Panc1 (cell line): ENCODE measurements around the gene CPNE4. TPM values are rescaled to one million over a fixed set of nuclear protein-coding genes. Genes with fewer than 3 reads are reported as not detected.

Experiments used
- ATAC-seq: fragments of 200-7000 bp; cut with Tn5 transposase; 2 replicates; pipeline ENCODE4 v1.9.1; 2020; ENCODE audit warnings: mild to moderate bottlenecking, moderate library complexity
- BruUV-seq: library from RNA; stranded (reverse); fragments of 400-500 nt; replicated peaks from 2 replicates; lab custom pipeline; 2021; lab: Mats Ljungman, UMichigan
- CTCF ChIA-PET: fragments of 300-600 bp; sonication (Branson Sonifier 250); formaldehyde crosslinking; loops from one replicate; lab custom pipeline; 2022; ENCODE audit warnings: antibody characterized with exemption; lab: Charles Lee
- POLR2A ChIA-PET: fragments of 300-600 bp; sonication (Branson Sonifier 250); formaldehyde crosslinking; loops from one replicate; lab custom pipeline; 2022; ENCODE audit warnings: antibody characterized with exemption; lab: Charles Lee
- DNase-seq: peaks from one replicate; pipeline ENCODE4 v3.0.0-alpha.2; 2010; ENCODE audit warnings: low read depth, low spot score
- H3K27ac ChIP-seq: 2 replicates; pipeline ENCODE4 v1.5.1; 2011; ENCODE audit warnings: mild to moderate bottlenecking, low read length, inconsistent platforms
- H3K27me3 ChIP-seq: fragments of 200-500 bp; sonication (Bioruptor generic); 2 replicates; pipeline ENCODE4 v1.6.0; 2014; ENCODE audit warnings: low read length, inconsistent platforms; ENCODE audit not compliant: control insufficient read depth, insufficient read depth
- H3K36me3 ChIP-seq: fragments of 200-500 bp; sonication (Bioruptor generic); 2 replicates; pipeline ENCODE4 v1.5.1; 2014; ENCODE audit warnings: inconsistent platforms, mild to moderate bottlenecking, low read length, moderate library complexity; ENCODE audit not compliant: control insufficient read depth, insufficient read depth
- H3K4me1 ChIP-seq: 2 replicates; pipeline ENCODE4 v1.5.1; 2011; ENCODE audit warnings: inconsistent platforms, mild to moderate bottlenecking, low read length, moderate library complexity; ENCODE audit not compliant: control insufficient read depth, insufficient read depth
- H3K4me3 ChIP-seq, 2 experiments: 2 replicates each; pipeline ENCODE4 v1.5.1; 2011 to 2012; ENCODE audit warnings: low read depth in 2 of 2, low read length in 2 of 2, mild to moderate bottlenecking in 2 of 2, inconsistent platforms in 1 of 2, moderate library complexity in 1 of 2
- H3K9me3 ChIP-seq: fragments of 200-500 bp; sonication (Bioruptor generic); 2 replicates; pipeline ENCODE4 v1.5.1; 2014; ENCODE audit warnings: low read depth, mild to moderate bottlenecking, inconsistent platforms, low read length, moderate library complexity; ENCODE audit not compliant: control insufficient read depth, insufficient read depth
- POLR2AphosphoS5 ChIP-seq: IDR thresholded peaks from 2 replicates; pipeline ENCODE4 v1.6.1; 2012; ENCODE audit warnings: mild to moderate bottlenecking, low read depth, low read length, moderate library complexity
- REST ChIP-seq, 2 experiments: IDR thresholded peaks; 2 replicates each; pipeline ENCODE4 v1.6.1; 2011 to 2012; ENCODE audit warnings: low read depth in 2 of 2, control low read depth in 1 of 2, low read length in 1 of 2, mild to moderate bottlenecking in 1 of 2, moderate library complexity in 1 of 2; ENCODE audit not compliant: insufficient read depth in 1 of 2
- SIN3A ChIP-seq: IDR thresholded peaks from 2 replicates; pipeline ENCODE4 v1.6.1; 2012; ENCODE audit warnings: low read depth, mild to moderate bottlenecking, low read length, moderate library complexity, borderline replicate concordance; ENCODE audit not compliant: insufficient read depth
- TCF7L2 ChIP-seq: IDR thresholded peaks from 2 replicates; pipeline ENCODE4 v1.6.1; 2011; ENCODE audit warnings: mild to moderate bottlenecking, low read depth, low read length, inconsistent platforms
- in situ Hi-C: cut with HindIII; loops from 2 replicates; pipeline ENCODE4 v1.10.0; 2016; ENCODE audit warnings: low sequenced_read_pairs, low pct_unique_long_range_greater_than_20kb
- intact Hi-C: fragments of 100-400 bp; cut with micrococcal nuclease; formaldehyde crosslinking; loops from one replicate; pipeline ENCODE4 v1.10.0; 2022; ENCODE audit not compliant: unreplicated experiment
- total RNA-seq: library from RNA; stranded (reverse); gene quantifications from one replicate; pipeline ENCODE4 v1.2.1, GENCODE V29; 2021; ENCODE audit not compliant: unreplicated experiment
- TF ChIP-seq, protein P1 (sequence below): fragments of 450-650 bp; IDR thresholded peaks from 2 replicates; pipeline ENCODE4 v1.5.1; 2017; ENCODE audit warnings: mild to moderate bottlenecking

CPNE4 gene
- total RNA-seq, 1 experiment from 2014 or later: not detected

DNA sequence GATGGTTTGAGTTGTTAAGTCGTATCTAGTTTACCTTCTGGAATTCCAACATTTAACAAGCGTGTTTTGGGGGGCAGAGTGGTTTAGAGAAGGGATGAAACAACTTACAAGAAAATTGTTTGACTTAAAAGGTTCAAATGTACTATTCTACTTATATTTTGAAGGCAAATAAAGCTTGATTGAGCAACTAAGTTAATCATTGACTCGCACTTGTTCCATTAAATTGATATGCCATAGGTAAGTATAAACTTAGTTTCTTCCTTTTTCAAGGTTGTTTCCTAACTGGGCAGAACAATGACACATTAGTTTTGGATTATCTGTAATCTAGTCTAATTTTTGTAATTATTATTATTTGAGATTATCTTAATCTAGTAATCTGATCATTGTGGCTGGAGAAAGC, 48.3 kb upstream of the CPNE4 start:
- ChIA-PET POLR2A (no interaction called here), CTCF (no interaction called here)
- H3K9me3 ChIP-seq: no peaks in the 10 kb centered on the region
- intact Hi-C loops (no loop called here), in situ Hi-C loops (no loop called here)
- DNase-seq (no peak), ATAC-seq (no peak)
- H3K27me3 ChIP-seq: no peaks in the 10 kb centered on the region
- H3K36me3 ChIP-seq: no peaks in the 10 kb centered on the region
- no peak for TF ChIP-seq SIN3A
- TF ChIP-seq, protein P1, sequence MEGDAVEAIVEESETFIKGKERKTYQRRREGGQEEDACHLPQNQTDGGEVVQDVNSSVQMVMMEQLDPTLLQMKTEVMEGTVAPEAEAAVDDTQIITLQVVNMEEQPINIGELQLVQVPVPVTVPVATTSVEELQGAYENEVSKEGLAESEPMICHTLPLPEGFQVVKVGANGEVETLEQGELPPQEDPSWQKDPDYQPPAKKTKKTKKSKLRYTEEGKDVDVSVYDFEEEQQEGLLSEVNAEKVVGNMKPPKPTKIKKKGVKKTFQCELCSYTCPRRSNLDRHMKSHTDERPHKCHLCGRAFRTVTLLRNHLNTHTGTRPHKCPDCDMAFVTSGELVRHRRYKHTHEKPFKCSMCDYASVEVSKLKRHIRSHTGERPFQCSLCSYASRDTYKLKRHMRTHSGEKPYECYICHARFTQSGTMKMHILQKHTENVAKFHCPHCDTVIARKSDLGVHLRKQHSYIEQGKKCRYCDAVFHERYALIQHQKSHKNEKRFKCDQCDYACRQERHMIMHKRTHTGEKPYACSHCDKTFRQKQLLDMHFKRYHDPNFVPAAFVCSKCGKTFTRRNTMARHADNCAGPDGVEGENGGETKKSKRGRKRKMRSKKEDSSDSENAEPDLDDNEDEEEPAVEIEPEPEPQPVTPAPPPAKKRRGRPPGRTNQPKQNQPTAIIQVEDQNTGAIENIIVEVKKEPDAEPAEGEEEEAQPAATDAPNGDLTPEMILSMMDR: no peak
- no peak for TF ChIP-seq TCF7L2
- no peak for TF ChIP-seq POLR2AphosphoS5
- TF ChIP-seq REST (IDR thresholded peaks at IDR 0.05; ENCODE audit: insufficient read depth in 1 of 2, low read depth in 2 of 2, low read length in 1 of 2): no peak
- no peak overlapping the region for H3K4me3 ChIP-seq
- no TSS peak for BruUV-seq
- H3K4me1 ChIP-seq: no peaks in the 10 kb centered on the region
- no peak overlapping the region for H3K27ac ChIP-seq

- no peak overlapping the region for H3K27ac ChIP-seq
- TF ChIP-seq POLR2AphosphoS5 (no peak), TCF7L2 (no peak), SIN3A (no peak), REST (IDR thresholded peaks at IDR 0.05; ENCODE audit: insufficient read depth in 1 of 2, low read depth in 2 of 2, low read length in 1 of 2) (no peak)
- TF ChIP-seq, protein P1: no peak
- DNase-seq: no peak
- H3K36me3 ChIP-seq: no peaks in the 10 kb centered on the region
- POLR2A ChIA-PET: no interaction called here
- no peaks in the 10 kb centered on the region for H3K27me3 ChIP-seq
- H3K4me3 ChIP-seq: no peak overlapping the region
- CTCF ChIA-PET: no interaction called here
- intact Hi-C loops (no loop called here), in situ Hi-C loops (no loop called here)
- no peak for ATAC-seq
- no peaks in the 10 kb centered on the region for H3K4me1 ChIP-seq
- no peaks in the 10 kb centered on the region for H3K9me3 ChIP-seq
- no TSS peak for BruUV-seq
Observed at GRCh38 chr3:132079147-132079546, 44.3 kb upstream of the CPNE4 start.
